ENCODE measurements around the gene CUL9. TPM values are rescaled to one million over a fixed set of nuclear protein-coding genes. Genes with fewer than 3 reads are reported as not detected.

Gene CUL9
- total RNA-seq, 1 donor from 2014 or later: 37.5 TPM

DNA sequence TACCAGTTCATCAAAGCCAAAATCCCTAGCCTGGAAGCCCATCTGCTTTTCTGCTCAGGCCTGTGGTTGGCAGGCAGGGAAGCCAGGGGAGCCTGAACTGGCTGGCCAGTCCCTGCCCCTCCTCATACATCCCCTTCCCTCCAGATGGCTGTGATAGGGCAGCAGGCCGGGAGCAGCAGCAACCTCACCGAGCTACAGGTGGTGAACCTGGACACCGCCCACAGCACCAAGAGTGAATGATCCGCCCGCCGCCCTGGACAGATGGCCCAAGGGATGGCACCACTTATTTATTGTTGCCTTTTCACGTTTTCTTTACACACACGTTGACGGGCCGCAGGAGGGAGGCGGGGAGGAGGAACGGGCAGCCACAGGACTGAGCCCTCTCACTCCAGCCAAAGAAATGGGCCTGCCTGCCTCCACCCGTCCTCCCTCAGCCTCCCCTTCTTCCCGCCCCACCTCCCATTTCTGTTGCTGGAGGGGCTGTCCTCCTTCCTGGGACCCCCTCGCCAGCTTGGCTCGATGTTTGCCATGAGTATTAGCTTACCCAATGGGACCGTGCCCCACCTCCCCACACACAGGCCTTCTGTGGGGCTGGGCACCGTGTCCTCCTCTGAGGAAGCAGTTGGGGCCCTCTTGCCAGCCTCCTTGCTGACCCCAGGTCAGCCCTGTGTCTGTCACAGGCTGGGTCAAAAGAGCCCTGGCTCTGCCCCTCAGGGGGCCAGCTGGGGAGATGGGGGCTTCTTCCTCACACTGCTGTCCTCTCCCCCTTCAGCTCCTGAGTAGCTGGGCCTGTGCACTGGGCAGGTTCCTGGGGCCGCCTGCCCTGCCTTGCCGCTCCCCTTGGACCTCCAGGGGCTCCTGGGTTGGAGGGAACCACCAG is 2.8 kb upstream of the CUL9 start:
- peaks cover 31% of the 10 kb centered on the region for H3K4me1 Mint-ChIP-seq
- H3K27me3 Mint-ChIP-seq (ENCODE audit: low read depth): no peaks in the 10 kb centered on the region
- peak overlapping the region; percentile 80 for H3K4me3 Mint-ChIP-seq
- TF ChIP-seq, protein P1, sequence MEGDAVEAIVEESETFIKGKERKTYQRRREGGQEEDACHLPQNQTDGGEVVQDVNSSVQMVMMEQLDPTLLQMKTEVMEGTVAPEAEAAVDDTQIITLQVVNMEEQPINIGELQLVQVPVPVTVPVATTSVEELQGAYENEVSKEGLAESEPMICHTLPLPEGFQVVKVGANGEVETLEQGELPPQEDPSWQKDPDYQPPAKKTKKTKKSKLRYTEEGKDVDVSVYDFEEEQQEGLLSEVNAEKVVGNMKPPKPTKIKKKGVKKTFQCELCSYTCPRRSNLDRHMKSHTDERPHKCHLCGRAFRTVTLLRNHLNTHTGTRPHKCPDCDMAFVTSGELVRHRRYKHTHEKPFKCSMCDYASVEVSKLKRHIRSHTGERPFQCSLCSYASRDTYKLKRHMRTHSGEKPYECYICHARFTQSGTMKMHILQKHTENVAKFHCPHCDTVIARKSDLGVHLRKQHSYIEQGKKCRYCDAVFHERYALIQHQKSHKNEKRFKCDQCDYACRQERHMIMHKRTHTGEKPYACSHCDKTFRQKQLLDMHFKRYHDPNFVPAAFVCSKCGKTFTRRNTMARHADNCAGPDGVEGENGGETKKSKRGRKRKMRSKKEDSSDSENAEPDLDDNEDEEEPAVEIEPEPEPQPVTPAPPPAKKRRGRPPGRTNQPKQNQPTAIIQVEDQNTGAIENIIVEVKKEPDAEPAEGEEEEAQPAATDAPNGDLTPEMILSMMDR (conservative IDR thresholded peaks at IDR 0.05): no peak
- no peak for DNase-seq (ENCODE audit: low read depth, low spot score)
- no peaks in the 10 kb centered on the region for H3K9me3 Mint-ChIP-seq
- H3K27ac Mint-ChIP-seq (ENCODE audit: unreplicated experiment): no peak overlapping the region
- peaks cover 5% of the 10 kb centered on the region for H3K36me3 Mint-ChIP-seq (ENCODE audit: low read depth)

DNA sequence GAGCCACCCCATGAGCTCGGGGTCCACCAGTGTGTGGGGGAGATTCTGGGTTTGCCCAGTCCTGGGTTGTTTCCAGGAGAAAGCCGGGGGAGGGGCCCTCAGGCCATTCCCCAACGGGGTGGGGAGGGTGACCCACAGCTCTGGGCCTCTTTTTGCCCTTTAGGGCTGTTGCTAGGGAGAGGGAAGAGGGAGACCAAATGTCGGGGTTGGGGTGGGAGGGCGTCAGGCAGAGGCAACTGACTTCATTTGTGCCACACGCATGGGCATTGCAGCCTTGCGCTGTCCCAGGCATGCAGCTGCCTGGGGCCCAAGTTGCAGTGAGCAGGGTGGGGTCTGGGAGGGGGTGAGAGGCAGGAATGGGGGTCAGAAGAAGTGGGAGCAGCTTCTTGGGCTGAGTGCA is 1.9 kb upstream of the CUL9 start:
- Mint-ChIP-seq H3K4me1 (peaks cover 26% of the 10 kb centered on the region), H3K27ac (ENCODE audit: unreplicated experiment) (no peak overlapping the region), H3K4me3 (no peak overlapping the region), H3K36me3 (ENCODE audit: low read depth) (peaks cover 5% of the 10 kb centered on the region), H3K27me3 (ENCODE audit: low read depth) (no peaks in the 10 kb centered on the region), H3K9me3 (no peaks in the 10 kb centered on the region)
- no peak for DNase-seq (ENCODE audit: low read depth, low spot score)
- TF ChIP-seq, protein P1 (conservative IDR thresholded peaks at IDR 0.05): no peak

DNA sequence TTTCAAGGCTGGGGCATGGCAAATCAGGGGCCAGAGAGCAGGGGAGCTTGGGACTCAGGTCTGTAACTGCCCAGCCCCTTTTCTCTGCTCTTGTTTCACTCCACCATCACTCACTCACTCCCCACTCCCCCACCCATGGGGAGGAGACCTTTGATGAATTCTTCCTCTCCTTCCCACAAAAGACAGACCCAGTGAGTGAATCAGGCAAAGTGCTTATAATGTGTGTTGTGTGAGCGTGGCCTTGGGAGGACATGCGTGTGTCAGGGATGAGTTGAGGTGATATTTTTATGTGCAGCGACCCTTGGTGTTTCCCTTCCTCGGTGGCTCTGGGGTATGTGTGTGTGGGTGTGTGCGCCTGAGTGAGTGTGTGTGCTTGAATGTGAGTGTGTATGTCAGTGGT is 1.0 kb upstream of the CUL9 start:
- Mint-ChIP-seq H3K4me3 (peak overlapping the region; percentile 90), H3K36me3 (ENCODE audit: low read depth) (peaks cover 8% of the 10 kb centered on the region), H3K27me3 (ENCODE audit: low read depth) (no peaks in the 10 kb centered on the region), H3K9me3 (no peaks in the 10 kb centered on the region), H3K4me1 (peaks cover 28% of the 10 kb centered on the region), H3K27ac (ENCODE audit: unreplicated experiment) (peak overlapping the region; percentile 13)
- no peak for DNase-seq (ENCODE audit: low read depth, low spot score)
- TF ChIP-seq, protein P1 (conservative IDR thresholded peaks at IDR 0.05): no peak

DNA sequence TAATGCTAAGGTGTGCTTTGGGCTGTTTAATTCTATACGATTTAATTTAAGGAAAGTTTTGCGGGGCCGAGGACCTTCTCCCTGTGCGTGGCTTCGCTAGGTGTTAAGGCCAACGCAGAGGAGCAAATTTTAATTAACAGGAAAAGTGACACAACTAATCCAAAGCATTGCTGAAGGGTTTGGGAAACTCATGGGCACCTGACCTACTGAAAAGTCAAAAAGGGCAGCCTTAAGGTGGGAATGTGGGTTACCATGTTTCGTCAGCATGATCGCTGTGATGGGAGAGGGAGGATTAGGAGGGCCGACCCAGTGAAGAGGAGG is 415 bp upstream of the CUL9 start:
- peaks cover 13% of the 10 kb centered on the region for H3K36me3 Mint-ChIP-seq (ENCODE audit: low read depth)
- H3K4me3 Mint-ChIP-seq: peak overlapping the region; percentile 90
- DNase-seq (ENCODE audit: low read depth, low spot score): no peak
- H3K27me3 Mint-ChIP-seq (ENCODE audit: low read depth): no peaks in the 10 kb centered on the region
- peak overlapping the region; percentile 39 for H3K27ac Mint-ChIP-seq (ENCODE audit: unreplicated experiment)
- H3K4me1 Mint-ChIP-seq: peaks cover 28% of the 10 kb centered on the region
- TF ChIP-seq, protein P1 (conservative IDR thresholded peaks at IDR 0.05): no peak
- H3K9me3 Mint-ChIP-seq: no peaks in the 10 kb centered on the region

DNA sequence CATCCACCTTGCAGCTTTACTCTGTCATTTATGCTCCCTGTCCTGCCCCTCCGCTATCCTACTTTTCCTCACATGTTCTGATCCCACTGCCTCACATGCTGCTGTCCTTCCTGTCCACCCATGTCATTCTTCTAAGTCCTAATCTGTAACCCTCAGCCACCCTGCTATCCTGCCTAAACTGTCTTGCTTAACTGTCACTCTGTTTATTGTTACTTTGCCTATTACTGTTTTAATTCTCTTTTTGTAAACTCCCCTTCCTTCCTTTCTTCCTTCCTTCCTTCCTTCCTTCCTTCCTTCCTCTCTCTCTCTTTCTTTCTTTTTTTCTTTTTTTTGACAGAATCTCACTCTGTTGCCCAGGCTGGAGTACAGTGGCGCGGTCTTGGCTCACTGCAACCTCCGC is 1.4 kb downstream of the CUL9 start:
- Mint-ChIP-seq H3K36me3 (ENCODE audit: low read depth) (peaks cover 12% of the 10 kb centered on the region), H3K4me1 (peaks cover 28% of the 10 kb centered on the region), H3K9me3 (no peaks in the 10 kb centered on the region), H3K27ac (ENCODE audit: unreplicated experiment) (no peak overlapping the region), H3K27me3 (ENCODE audit: low read depth) (no peaks in the 10 kb centered on the region), H3K4me3 (peak overlapping the region; percentile 90)
- TF ChIP-seq, protein P1 (conservative IDR thresholded peaks at IDR 0.05): no peak
- no peak for DNase-seq (ENCODE audit: low read depth, low spot score)

All from neural crest cell (in vitro differentiated cells).